C1 segment of cervical spinal cord (tissue), 14 donors: Measurements from ENCODE around the gene CIAPIN1.
"Not testable (repeated sequence)": the region's sequence is repeated elsewhere in the genome, so short reads cannot be mapped to it uniquely, and the experiment has no call there.

Source experiments
- DNase-seq, 14 donors: peaks; one replicate each; lab custom pipeline; 2025; lab: John Stamatoyannopoulos, UW

The CIAPIN1 gene

DNA sequence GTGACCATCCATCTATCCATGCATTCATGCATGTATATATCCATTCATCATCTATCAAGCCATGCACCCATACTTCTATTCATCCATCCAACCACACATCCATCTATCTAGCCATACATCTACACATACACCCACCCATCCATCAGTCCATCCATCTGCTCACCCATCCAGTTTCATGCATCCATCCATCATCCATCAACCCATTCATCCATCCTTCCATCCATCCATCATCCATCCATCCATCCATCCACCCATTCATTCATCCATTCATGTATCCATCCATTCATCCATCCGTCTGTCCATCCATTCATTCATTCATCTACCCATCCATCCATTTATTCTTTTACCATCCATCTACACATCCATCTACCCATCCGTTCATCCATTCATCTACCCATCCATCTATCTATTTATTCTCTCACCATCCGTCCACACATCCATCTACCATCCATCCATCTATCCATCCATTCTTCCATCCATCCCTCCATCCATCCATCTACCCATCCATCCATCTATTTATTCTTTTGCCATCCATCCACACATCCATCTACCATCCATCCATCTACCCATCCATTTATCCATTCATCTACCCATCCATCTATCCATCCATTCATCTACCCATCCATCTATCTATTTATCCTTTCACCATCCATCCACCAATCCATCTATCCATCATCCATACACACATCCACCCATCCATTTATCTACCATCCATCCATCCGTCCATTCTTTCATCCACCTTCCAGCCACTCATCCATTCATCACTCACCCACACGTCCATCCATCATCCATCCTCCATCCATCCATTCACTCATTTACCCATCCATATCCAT, 39.4 kb downstream of the CIAPIN1 start:
- no peak for DNase-seq

DNA sequence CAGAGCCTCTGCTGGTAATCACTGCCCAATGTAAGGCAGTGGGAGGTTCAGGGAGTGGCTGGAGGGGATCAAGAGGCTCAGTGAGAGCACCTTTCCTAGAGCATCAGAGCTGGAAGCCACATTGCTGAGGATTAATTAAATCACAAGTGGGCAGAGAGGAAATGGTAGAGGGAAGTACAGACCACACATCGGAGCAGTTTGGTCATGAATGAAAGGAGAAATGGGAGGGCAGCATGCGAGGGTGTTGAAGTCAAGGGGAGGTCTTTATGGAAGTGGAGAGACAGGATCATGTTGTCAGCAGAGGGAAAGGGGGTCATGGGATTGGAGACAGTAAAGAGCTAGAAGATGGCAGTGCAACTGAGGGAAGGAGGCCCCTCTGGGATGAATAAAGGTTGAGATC, 40.3 kb downstream of the CIAPIN1 start:
- no peak for DNase-seq

DNA sequence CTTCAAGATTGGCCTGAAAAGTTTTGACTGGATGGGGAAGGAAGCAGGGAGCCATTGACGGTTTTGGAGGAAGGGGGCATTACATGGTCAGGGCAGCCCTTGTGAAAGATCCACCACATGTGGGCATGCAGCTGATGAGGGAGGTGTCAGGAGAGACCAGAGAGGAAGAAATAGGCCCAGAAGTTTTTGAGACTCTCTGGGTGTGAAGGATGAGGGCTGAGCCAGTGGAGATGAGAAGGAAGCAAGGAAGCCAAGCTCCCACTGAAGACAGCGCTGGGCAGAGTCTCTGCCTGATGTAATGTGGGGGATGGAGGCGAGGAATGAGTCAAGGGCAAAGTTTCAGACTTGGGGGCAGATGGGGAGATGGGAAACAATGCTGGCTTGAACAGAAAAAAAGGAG, 42.1 kb downstream of the CIAPIN1 start:
- no peak for DNase-seq

DNA sequence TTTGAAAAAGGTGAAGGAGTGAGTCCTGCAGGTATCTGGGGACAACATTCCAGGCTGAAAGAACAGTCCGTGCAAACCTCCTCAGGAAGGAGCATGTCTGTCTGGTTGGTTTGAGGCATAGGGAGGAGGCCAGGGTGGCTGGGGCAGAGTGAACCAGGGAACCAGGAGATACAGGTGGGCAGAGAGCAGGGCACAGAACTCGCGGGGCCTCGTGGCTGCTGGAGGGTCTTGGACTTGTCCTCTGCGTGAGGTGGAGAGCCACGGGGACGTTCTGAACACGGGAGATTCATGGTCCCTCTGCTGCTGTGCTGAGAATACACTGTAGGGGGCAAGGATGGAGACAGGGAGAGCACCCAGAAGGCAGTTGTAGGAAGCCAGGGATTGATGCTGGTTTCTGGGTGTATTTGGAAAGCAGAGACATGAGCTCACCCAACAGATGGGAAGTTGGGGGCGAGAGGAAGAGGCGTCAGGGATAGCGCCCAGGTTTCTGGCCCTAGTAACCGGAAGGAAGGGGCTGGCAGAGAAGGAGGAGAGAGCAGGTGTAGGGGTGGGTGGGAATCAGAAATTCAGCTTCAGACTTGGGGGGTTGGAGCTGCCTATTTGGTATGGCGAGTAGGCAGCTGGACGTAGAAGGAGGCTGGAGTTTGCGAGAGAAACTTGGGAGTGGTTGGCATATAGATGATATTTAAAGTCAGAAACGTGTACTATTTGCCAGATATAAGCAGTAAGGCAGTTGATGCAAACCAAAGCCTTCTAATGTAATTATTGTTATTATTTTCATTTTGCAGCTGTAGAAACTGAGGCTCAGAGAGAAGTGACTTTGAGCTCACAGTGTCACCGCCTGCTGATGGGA, 43.0 kb downstream of the CIAPIN1 start, which contains the start of gene CCL17:
Gene CCL17 (plus strand): TSS at position 803 of the 853 bp plus-strand sequence. CDS start 9,166 bp downstream, outside the sequence.
- DNase-seq: no peak

DNA sequence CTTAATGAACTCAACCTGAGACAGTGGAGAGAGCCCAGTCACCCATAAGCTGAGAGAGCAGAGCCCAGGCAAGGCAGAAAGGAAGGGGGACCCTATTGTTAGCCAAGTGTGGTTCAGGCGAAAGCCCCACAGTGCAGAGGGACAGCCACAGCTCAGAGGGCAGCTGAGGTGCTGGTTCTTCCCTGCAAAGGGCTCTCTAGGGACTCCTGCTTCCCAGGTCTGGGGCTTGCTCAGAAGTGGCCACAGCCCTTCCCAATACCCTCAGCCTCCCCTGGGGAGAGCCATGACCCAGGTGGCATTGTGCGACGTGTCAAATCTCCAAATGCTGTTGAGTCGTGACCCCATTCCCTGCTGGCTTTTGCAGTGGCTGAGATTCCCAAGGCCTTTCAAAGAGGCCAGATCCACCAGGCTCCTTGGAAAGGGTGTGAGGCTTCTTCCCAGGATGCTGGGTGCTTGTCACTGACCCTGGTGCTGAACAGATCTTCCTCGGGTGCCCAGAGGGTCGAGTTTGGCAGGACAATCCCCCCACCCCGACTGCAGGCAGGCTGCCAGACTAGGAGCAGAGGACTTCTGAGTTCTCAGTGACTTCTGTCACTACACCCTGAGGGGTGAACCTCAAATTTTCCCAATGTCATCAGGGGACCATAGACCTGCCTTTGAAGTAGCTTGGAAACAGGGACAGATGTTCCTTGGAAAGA, 45.1 kb downstream of the CIAPIN1 start:
- no peak for DNase-seq

DNA sequence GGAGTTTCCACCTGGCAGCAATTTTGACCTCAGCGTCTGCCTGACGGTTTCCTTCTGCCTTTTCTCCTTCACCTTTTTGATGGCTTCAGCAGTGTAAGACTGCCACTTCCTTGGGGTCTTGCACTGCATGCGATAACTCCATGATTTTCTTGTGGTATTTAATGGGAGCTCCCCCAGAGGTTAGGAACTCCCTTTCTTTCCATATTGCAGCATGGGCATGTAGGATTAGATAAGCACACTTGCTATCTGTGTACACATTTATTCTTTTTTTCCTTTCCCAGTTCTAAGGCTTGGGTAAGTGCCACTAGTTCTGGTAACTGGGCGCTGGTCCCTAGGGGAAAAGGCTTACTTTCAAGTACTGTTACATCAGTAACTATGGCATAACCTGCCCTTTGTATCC, 49.7 kb downstream of the CIAPIN1 start:
- not testable (repeated sequence) for DNase-seq

DNA sequence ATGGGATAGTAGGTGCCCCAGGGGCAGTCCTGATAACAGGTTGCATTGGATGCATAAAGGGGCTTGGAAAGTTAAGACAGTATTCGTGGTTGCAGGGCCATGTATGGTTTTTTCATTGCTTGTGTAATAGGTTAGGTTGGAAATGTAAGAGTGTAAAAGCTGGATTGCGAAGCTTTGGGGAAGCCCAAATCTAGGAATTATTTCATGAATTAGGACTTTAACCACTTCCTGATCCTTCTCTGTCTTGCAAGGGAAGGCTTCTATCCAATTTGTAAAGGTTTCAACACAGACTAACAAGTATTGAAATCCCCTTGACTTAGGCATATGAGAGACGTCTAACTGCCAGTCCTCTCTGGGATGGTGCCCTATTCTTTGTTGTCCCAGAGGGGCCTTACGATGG, 50.4 kb downstream of the CIAPIN1 start:
- no peak for DNase-seq

DNA sequence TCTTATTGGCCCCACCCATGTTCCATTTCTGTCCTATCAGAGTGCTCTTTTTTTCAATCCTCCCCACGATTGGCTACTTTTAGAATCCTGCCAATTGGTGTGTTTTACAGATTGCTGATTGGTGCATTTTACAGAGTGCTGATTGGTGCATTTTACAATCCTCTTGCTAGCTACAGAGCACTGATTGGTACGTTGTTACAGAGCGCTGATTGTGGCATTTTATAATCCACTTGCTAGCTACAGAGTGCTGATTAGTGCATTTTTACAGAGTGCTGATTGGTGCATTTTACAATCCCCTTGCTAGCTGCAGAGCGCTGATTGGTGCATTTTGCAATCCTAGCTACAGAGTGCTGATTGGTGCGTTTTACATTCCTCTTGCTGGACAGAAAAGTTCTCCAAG, 52.2 kb downstream of the CIAPIN1 start:
- no peak for DNase-seq

DNA sequence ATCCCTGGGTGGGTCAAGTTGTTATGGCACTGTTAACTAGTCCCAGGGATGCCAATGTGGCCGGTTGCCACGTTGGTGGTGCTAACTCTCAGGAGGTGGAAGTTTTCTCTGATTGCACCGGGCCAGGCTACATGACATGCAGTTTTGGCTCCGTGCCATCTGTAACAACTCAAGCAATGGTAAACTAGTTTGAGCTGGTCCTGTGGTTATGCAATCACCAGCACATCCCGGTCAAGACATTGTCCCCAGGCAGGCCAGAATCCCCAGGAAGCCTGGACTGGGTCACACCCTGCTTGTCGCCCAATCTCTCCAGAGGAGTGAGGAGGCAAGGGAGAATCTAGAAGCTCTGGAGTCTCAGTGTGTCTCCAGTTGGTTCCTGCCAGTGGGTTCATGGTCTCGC, 52.7 kb downstream of the CIAPIN1 start:
- no peak for DNase-seq

DNA sequence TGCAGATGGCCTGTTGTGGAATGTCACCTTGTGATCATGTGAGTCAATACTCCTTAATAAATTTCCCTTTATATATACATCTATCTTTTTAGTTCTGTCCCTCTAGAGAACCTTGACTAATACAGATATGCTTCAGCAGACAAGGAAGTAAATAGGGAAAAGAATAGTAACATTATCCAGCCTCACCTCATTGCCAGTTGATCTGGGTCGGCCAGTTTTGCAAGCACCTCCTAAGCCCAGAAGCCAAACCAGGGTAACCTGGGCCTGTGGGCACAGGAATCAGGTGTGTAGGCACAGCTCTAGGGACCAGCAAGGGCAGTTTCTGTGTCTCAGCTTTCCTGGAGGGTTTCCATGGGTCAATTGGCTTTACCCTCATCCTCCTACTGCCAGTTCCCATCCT, 54.5 kb downstream of the CIAPIN1 start:
- DNase-seq: no peak

DNA sequence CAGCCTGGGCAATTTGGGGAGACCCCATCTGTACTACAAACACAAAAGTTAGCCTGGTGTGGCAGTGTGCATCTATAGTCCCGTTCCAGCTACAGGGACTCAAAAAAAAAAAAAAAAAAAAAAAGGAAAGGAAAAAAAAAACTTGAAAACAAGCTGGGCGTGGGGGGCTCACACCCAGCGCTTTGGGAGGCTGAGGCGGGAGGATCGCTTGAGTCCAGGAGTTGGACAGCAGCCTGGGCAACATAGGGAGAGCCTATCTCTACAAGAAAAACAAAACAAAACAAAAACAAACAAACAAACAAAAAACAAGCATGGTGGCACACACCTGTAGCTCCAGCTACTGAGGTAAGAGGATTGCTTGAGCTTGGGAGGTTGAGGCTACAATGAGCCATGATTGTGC, 55.5 kb downstream of the CIAPIN1 start:
- no peak for DNase-seq

DNA sequence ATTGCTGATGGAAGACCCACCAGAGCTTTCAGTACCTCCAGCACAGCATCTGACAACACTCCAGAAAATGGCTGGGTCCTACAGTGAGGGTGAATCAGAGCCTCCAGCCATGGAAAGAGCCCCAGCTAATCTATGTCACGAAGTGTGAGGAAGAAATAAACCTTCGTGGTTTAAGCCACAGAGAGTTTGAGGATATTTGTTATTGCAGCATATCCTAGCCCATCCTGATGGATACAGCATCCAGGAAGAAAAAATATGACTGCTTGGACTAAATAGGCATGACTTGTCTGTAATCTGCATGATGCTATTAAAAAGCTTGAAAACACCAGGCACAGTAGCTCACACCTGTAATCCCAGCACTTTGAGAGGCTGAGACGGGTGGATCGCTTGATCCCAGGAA, 55.9 kb downstream of the CIAPIN1 start:
- no peak for DNase-seq

DNA sequence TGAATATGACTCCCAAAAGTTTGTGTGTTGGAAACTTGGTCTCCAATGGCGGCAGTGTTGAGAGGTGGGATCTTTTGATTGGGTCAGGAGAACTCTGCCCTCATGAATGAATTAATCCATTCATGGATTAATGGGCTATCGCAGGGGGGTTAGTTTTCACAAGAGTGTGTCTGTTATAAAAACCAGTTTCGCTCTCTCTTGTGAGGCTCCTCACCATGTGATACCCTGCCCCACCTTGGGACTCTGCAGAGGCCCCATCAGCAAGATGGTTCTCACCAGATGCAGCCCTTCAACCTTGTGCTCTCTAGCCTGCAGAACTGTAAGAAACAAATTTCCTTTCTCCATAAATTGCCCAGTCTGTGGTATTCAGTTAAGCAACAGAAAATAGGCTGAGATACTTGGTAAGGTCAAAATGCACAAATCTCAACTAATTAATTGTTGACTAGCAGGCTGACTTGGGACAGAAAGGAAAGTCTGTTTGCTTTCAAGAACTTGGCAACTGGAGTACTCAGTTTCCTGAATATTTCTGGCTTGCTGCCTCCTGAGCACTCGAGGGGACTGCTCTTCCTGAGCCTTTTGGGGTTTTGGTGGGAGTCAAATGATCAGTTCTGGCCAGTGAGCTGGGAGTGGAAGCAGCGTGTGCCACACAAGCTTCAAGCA, 56.4 kb downstream of the CIAPIN1 start:
- no peak for DNase-seq

DNA sequence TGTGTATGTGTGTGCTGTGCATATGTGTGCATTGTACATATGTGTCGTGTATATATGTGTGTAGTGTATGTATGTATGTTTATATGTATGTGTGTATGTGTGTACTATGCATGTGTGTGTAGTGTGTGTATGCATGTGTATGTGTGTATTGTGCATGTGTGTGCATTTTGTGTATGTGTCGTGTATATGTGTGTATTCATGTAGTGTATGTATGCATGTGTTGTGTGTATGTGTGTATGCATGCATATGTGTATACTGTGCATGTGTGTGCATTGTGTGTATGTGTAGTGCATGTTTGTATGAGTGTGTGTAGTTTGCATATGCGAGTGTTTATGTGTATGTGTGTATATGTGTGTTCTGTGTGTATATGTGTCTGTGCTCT, 58.1 kb downstream of the CIAPIN1 start:
- no peak for DNase-seq

DNA sequence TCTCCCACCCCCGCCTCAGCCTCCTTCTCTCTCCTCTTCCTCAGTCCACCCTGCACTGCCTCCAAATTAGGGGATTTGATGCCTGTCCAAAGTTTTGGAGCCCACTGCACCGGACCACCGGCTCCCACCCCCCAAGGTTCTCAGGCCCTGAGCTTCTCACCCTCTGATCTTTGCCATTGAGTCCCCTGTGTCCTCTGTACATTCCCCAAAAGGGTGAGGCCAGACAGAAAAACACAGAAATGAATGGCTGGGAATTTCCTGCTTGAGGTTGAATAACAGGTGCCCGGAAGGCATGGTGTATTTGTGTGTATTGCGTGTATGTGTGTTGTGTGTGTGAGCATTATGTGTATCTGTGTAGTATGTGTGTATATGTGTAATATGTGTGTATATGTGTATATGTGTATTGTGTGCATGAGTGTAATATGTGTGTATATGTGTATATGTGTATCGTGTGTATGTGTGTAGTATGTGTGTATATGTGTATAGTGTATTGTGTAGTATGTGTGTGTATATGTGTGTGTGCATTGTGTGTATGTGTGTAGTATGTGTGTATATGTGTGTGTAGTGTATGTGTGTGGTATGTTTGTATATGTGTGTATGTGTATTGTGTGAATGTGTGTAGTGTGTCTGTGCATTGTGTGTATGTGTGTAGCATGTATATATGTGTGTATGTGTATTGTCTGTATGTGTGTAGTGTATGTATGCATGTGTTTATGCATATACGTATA, 58.7 kb downstream of the CIAPIN1 start:
- DNase-seq: no peak

DNA sequence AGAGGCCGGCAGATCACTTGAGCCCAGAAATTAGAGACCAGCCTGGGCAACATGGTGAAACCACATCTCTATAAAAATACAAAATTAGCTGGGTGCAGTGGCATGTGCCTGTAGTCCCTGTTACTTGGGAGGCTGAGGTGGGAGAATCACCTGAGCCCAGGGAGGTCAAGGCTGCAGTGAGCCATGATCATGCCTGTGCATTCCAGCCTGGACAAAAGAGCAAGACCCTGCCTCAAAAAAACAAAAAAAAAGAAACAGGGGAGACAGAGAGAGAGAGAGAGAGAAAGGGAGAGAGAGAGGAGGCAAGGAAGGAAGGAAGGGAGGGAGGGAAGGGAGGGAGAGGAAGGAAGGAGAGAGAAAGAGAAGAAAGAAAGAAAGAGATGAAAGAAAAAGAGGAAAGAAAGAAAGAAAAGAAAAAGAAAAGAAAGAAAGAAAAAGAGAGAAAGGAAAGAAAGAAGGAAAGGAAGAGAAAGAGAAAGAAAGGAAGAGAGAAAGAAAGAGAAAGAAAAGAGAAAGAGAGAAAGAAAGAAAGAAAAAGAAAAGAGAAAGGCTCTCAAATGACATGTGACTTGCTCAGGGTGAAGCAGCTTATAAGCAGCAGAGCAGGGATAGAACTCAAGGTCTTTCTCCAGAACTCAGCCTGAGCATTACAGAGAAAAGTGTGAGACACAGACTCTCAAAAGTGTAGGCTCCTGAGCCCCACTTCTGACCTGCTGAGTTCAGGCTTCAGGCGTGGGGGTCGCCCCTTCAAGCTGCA, 59.4 kb downstream of the CIAPIN1 start:
- DNase-seq: no peak

DNA sequence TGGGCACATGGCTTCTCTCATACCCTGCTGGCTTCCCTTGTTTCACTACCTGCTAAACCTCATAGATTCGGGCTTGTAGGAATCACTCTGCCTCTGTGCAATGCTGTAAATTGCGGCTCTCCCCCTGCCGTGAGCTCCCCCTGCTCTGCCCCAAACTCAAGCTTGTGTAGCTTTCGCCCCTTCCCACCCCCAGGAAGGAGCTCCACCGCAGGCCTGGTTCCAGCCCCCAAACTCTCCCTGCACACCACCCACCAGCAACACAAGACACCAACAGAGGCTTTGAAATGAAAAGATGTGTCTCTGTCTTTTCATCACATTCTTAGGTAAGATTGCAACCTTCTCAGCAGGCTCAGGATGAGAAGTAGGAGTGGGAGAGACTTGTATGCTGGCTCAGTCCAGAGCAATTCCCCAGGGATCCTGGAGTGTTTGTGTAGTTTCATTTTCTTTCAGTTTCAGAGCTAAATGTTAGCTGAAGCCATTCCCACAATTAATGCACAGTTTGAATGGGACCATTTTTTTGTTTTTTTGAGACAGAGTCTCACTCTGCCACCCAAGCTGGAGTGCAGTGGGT, 60.7 kb downstream of the CIAPIN1 start:
- DNase-seq: no peak

DNA sequence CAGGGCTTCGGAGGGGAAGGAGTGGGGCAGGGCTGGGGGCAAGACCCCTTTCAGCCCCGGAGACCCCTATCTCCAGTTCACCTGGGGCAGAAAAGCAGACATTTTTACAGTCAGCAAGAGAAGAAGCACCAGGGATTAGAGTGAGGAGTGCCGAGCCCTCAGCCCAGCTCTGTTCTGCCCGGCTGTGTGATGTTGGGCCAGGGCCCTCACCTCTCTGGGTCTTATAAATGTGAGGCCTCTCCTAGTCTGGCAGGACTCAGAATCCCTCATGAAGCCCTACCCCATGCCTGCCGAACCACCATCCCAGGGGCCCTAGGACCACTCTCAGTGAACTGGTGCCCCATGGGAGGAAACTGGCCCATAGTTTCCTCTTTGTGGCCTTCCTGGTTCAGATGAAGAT, 62.1 kb downstream of the CIAPIN1 start:
- DNase-seq: no peak

DNA sequence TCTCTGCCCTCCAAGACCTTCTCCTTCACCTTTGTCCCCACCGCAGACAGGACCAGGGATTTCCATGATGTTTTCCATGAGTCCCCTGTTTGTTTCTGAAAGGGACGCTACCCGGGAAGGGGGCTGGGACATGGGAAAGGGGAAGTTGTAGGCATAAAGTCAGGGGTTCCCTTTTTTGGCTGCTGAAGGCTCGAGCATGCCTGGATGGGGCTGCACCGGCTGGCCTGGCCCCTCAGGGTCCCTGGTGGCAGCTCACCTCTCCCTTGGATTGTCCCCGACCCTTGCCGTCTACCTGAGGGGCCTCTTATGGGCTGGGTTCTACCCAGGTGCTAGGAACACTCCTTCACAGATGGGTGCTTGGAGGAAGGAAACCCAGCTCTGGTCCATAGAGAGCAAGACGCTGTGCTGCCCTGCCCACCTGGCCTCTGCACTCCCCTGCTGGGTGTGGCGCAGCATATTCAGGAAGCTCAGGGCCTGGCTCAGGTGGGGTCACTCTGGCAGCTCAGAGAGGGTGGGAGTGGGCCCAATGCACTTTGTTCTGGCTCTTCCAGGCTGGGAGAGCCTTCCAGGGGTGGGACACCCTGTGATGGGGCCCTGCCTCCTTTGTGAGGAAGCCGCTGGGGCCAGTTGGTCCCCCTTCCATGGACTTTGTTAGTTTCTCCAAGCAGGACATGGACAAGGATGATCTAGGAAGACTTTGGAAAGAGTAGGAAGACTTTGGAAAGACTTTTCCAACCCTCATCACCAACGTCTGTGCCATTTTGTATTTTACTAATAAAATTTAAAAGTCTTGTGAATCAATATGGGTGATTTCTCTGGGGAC, 62.7 kb downstream of the CIAPIN1 start:
- peak in 2 of 14 donors; percentile 32 to 34 for DNase-seq
